GM23248 (cell line): ENCODE data around the gene TCEAL1. TPM values are rescaled to one million over a fixed set of nuclear protein-coding genes. Genes with fewer than 3 reads are reported as not detected.

Source experiments
- DNase-seq: peaks from one replicate; pipeline ENCODE4 v3.0.0-alpha.2; 2015
- H2AFZ ChIP-seq: fragments of 200-600 bp; sonication (generic); 2 replicates; pipeline ENCODE4 v1.6.1; 2016; ENCODE audit warnings: antibody characterized with exemption
- H3F3A ChIP-seq: fragments of 200-600 bp; sonication (generic); 2 replicates; pipeline ENCODE4 v1.6.1; 2016; ENCODE audit warnings: mild to moderate bottlenecking, antibody characterized with exemption, mixed run types; ENCODE audit not compliant: insufficient read depth
- H3K27ac ChIP-seq: fragments of 200-600 bp; sonication (generic); 2 replicates; pipeline ENCODE4 v1.5.1; 2016; ENCODE audit warnings: mild to moderate bottlenecking
- H3K27me3 ChIP-seq: fragments of 200-600 bp; sonication (generic); replicated peaks from 2 replicates; pipeline ENCODE4 v1.6.1; 2016; ENCODE audit warnings: mild to moderate bottlenecking; ENCODE audit not compliant: insufficient read depth
- H3K36me3 ChIP-seq: fragments of 200-600 bp; sonication (generic); 2 replicates; pipeline ENCODE4 v1.6.1; 2016; ENCODE audit warnings: low read depth, mild to moderate bottlenecking
- H3K4me1 ChIP-seq: fragments of 200-600 bp; sonication (generic); 2 replicates; pipeline ENCODE4 v1.6.1; 2016; ENCODE audit warnings: mild to moderate bottlenecking; ENCODE audit not compliant: insufficient read depth
- H3K4me2 ChIP-seq: fragments of 200-600 bp; sonication (generic); one replicate; pipeline ENCODE4 v1.6.1; 2016; ENCODE audit warnings: mild to moderate bottlenecking; ENCODE audit not compliant: unreplicated experiment
- H3K4me3 ChIP-seq: fragments of 200-600 bp; sonication (generic); 2 replicates; pipeline ENCODE4 v1.5.1; 2016; ENCODE audit warnings: mild to moderate bottlenecking
- H3K79me2 ChIP-seq: fragments of 200-600 bp; sonication (generic); 2 replicates; pipeline ENCODE4 v1.6.1; 2016; ENCODE audit warnings: mild to moderate bottlenecking; ENCODE audit not compliant: insufficient read depth
- H3K9ac ChIP-seq: fragments of 200-600 bp; sonication (generic); 2 replicates; pipeline ENCODE4 v1.6.1; 2016; ENCODE audit warnings: mild to moderate bottlenecking
- H3K9me2 ChIP-seq: fragments of 200-600 bp; sonication (generic); 2 replicates; pipeline ENCODE4 v1.6.1; 2016; ENCODE audit warnings: mixed run types, mild to moderate bottlenecking, moderate library complexity; ENCODE audit not compliant: insufficient read depth
- H3K9me3 ChIP-seq: fragments of 200-600 bp; sonication (generic); one replicate; pipeline ENCODE4 v1.6.1; 2017; ENCODE audit warnings: low read depth
- H4K20me1 ChIP-seq: fragments of 200-600 bp; sonication (generic); 2 replicates; pipeline ENCODE4 v1.6.0; 2016; ENCODE audit not compliant: insufficient read depth
- EZH2 ChIP-seq: fragments of 200-600 bp; sonication (generic); IDR thresholded peaks from 2 replicates; pipeline ENCODE4 v1.6.1; 2018; ENCODE audit warnings: antibody characterized with exemption, mild to moderate bottlenecking; ENCODE audit not compliant: insufficient read depth, poor library complexity, severe bottlenecking
- EZH2phosphoT487 ChIP-seq: fragments of 200-600 bp; sonication (generic); IDR thresholded peaks from 2 replicates; pipeline ENCODE4 v1.6.1; 2018; ENCODE audit warnings: antibody characterized with exemption, moderate library complexity, mild to moderate bottlenecking, low read depth; ENCODE audit not compliant: insufficient read depth
- WGBS, 2 experiments: methylation state at CpG; one replicate each; pipeline ENCODE4 v1.1.6; 2015 to 2017; ENCODE audit warnings: low lambda C conversion rate in 2 of 2, low coverage in 1 of 2; ENCODE audit errors: missing lambda C conversion rate in 2 of 2; 5-methylcytosine and 5-hydroxymethylcytosine counted together
- in situ Hi-C: fragments of 300-500 bp; cut with MboI; formaldehyde crosslinking; loops from 2 replicates; pipeline ENCODE4 v1.15.0; 2020
- polyA plus RNA-seq: library from polyadenylated mRNA; unstranded; fragments of >200 nt; fragmentation: Nextera tagmentation; extraction: Ambion mirVana; gene quantifications from 2 replicates; pipeline ENCODE4 v1.2.1, GENCODE V29; 2016
- total RNA-seq: library from RNA; depleted of rRNA; stranded (reverse); fragments of >200 nt; shearing (Covaris generic); gene quantifications from 2 replicates; pipeline ENCODE4 v1.2.3, GENCODE V29; 2014

TCEAL1 gene
- total and polyA plus RNA-seq, 2 experiments from 2014 or later = 30.7 to 32.0 TPM

DNA sequence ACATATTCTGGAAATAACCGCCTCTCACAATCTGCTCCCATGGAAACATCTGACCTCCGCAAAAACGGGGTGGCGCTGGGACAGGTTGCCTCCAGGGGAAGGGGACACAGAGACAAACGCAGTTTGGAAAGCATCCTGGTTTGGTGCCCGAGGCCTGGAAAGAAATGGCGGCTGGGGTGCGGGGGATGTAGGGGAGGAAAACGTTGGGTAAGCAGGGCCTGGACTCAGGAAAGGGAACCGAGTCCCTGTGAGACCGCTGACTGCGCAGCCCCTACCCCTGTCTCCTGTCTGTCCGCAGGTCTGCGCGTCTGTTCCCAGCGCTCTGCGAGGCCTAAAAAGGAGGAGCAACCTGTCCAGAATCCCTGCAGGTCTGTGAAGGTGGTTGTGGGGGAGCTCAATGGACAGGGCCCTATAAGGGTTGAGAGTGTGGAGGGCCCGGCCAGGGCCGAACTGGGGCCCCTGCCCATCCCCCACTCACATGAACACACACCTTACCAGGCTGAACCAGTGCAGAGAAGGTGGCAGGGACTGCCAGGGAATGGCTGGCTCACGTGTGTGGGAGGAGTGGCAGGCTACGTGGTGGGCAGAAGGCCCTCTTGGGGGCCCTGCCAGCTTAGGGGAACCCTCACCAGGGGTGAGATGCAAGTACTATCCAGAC lies 20.3 kb upstream of the TCEAL1 start:
- Histone ChIP-seq H3K9me3 (no peaks in the 10 kb centered on the region), H2AFZ (peak overlapping the region; percentile 45), H3K4me2 (peak overlapping the region; percentile 62), H3K27ac (peak overlapping the region; percentile 70), H3K27me3 (no peaks in the 10 kb centered on the region), H3K9ac (peak overlapping the region; percentile 99), H3F3A (peaks cover 21% of the 10 kb centered on the region), H4K20me1 (no peaks in the 10 kb centered on the region), H3K79me2 (peaks cover 21% of the 10 kb centered on the region), H3K9me2 (no peaks in the 10 kb centered on the region), H3K4me3 (peak overlapping the region; percentile 96), H3K36me3 (no peaks in the 10 kb centered on the region), H3K4me1 (peaks cover 12% of the 10 kb centered on the region)
- WGBS, 2 experiments = 0 to 10% methylated on average over 6 to 18 of the region's 21 CpGs
- in situ Hi-C loops = no loop called here
- DNase-seq = peak; percentile 34
- no peak for TF ChIP-seq EZH2phosphoT487
- TF ChIP-seq EZH2 = no peak

DNA sequence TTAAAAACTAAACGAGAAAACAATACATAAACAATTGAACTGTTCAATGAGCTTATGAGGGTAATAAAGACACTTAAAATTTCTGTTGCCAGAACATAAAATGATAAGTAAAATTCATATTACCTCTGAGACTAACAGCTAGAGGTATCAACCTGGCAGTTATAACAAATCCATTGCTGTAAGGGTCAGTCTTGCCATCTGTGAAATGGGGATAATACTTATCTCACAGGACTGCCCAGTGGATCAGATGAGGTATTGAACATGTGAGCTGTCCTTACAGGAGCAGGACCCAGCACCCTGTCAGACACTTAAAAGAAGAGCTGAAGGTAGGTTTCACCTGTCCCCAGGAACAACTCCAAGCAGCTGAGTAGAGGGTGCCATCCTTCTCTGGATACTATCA lies 18.5 kb upstream of the TCEAL1 start:
- no peak for DNase-seq
- Histone ChIP-seq H3K9ac (no peak overlapping the region), H3K4me2 (no peak overlapping the region), H3F3A (peaks cover 31% of the 10 kb centered on the region), H4K20me1 (no peaks in the 10 kb centered on the region), H3K79me2 (peaks cover 21% of the 10 kb centered on the region), H3K27me3 (no peaks in the 10 kb centered on the region), H3K9me2 (no peaks in the 10 kb centered on the region), H3K36me3 (no peaks in the 10 kb centered on the region), H3K4me3 (no peak overlapping the region), H2AFZ (no peak overlapping the region), H3K4me1 (peaks cover 19% of the 10 kb centered on the region), H3K27ac (no peak overlapping the region), H3K9me3 (no peaks in the 10 kb centered on the region)
- TF ChIP-seq EZH2phosphoT487 (no peak), EZH2 (no peak)
- in situ Hi-C loops = no loop called here
- WGBS, 2 experiments = 92 to 93% methylated on average over 1 of the region's 1 CpG

- no peaks in the 10 kb centered on the region for H3K9me3 ChIP-seq
- H3K4me1 ChIP-seq = peaks cover 34% of the 10 kb centered on the region
- TF ChIP-seq EZH2phosphoT487 (no peak), EZH2 (no peak)
- H3K36me3 ChIP-seq = no peaks in the 10 kb centered on the region
- no peak overlapping the region for H3K27ac ChIP-seq
- H3K9me2 ChIP-seq = no peaks in the 10 kb centered on the region
- H3K79me2 ChIP-seq = peaks cover 13% of the 10 kb centered on the region
- peaks cover 40% of the 10 kb centered on the region for H3F3A ChIP-seq
- H3K9ac ChIP-seq = no peak overlapping the region
- H3K4me2 ChIP-seq = no peak overlapping the region
- in situ Hi-C loops = no loop called here
- H4K20me1 ChIP-seq = no peaks in the 10 kb centered on the region
- no peak for DNase-seq
- no peak overlapping the region for H2AFZ ChIP-seq
- WGBS, 2 experiments = 80 to 100% methylated on average over 1 of the region's 1 CpG
- no peak overlapping the region for H3K4me3 ChIP-seq
- no peaks in the 10 kb centered on the region for H3K27me3 ChIP-seq
Observed at GRCh38 chrX:103613362-103613890, 15.3 kb upstream of the TCEAL1 start.

DNA sequence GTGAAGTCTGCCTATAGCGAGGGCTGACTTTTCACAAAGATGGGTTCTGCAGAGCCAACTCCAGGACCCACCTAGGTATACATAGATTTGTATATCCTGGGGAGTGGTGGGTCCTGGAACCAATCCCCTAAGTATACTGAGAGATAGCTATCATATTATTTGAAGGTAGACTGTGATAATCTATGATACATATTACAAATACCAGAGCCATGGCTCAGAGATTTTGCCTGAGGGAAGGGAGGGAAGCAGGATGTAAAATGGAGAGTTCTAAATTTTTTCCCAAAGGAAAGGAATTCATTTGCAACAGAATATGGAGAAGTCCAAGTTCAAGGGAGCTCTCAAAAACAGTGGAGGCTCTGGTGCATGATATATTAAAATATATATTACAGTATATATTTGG lies 13.8 kb upstream of the TCEAL1 start:
- peak; percentile 36 for DNase-seq
- TF ChIP-seq EZH2phosphoT487 (no peak), EZH2 (no peak)
- H3K36me3 ChIP-seq = no peaks in the 10 kb centered on the region
- peaks cover 40% of the 10 kb centered on the region for H3F3A ChIP-seq
- no peaks in the 10 kb centered on the region for H3K9me3 ChIP-seq
- peaks cover 16% of the 10 kb centered on the region for H3K79me2 ChIP-seq
- H3K9ac ChIP-seq = no peak overlapping the region
- no peaks in the 10 kb centered on the region for H3K27me3 ChIP-seq
- no peaks in the 10 kb centered on the region for H4K20me1 ChIP-seq
- no peaks in the 10 kb centered on the region for H3K9me2 ChIP-seq
- 92 to 100% methylated on average over 1 of the region's 1 CpG for whole genome bisulfite sequencing, 2 experiments
- in situ Hi-C loops = no loop called here
- peak overlapping the region; percentile 48 for H3K4me2 ChIP-seq
- H3K27ac ChIP-seq = peak overlapping the region; percentile 53
- H3K4me3 ChIP-seq = no peak overlapping the region
- peaks cover 34% of the 10 kb centered on the region for H3K4me1 ChIP-seq
- no peak overlapping the region for H2AFZ ChIP-seq
